Measurements from ENCODE around the gene UBE2F.

Gene UBE2F

GRCh38 chr2:238082827-238083226 is 116.0 kb downstream of the UBE2F start:
- no peak for DNase-seq

DNA sequence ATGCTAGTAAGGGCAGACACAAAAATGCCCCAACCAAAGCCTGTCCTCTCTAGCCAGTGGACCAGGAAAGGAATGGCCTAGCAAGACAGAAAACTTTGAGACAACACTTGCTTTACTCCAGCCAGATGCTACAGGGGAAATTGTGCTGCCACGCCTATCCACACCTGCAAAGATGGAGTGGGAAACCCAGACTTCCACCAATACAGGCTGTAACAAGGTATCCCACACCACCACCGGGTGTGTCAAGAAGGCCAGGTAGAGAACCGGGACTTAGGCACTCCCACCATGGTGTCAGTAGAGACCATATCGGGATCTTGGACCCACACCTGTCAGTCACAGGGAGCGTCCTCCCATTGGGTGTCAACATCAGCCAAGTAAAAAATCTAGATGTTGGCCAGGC is 117.1 kb downstream of the UBE2F start:
- no peak for DNase-seq

DNA sequence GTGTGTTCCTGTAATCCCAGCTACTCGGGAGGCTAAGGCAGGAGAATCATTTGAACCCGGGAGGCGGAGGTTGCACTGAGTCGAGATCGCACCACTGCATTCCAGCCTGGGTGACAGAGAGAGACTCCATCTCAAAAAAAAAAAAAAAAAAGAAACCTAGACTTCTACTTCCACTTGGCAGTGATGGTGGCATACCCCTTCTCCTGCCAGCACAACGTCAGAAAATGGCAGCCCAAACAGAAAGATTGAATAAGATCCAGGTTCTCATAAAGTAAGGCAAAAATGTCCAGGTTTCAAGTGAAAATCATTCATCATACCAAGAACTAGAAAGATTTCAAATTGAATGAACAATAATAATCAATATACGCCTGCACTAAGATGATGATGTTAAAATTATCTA is 117.9 kb downstream of the UBE2F start:
- DNase-seq: no peak

DNA sequence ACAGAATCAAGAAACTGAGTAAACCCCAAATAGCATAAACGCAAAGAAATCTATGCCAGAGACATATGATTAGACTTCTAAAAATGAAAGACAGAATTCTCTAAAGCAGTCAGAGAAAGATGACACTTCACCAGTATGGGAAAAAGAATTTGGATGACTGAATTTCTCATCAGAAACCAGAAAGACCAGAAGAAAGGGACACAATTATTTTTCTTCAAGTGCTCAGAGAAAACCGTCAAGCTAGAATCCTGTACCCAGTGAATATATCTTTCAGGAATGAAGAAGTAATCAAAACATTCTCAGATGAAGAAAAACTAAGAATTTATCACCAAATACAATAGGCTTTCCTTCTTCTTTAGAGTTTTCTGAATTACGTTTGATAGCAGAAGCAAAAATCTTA is 119.1 kb downstream of the UBE2F start:
- no peak for DNase-seq

- no peak for DNase-seq
These were observed 120.4 kb downstream of the UBE2F start for GRCh38 chr2:238087211-238087610.

DNA sequence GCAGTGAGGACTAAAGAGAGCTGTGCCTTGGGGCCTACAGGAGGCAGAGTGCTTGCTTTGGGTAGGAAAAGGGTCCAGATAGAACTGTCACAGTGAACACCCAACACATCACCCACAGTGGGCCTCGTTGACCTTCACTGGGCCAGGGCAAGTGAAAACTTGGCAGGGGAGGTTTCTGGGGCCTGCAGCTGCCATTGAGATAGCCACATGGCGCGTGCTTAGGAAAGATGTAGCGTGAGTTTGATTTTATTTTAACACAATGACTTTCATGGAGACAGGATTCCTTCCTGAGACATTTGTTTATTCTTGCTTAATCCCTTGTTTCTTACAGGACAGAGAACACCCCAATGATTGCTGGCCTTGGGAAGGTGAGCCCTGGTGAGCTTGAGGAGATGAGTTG is 124.1 kb downstream of the UBE2F start:
- no peak for DNase-seq

- no peak for DNase-seq
These were observed 124.7 kb downstream of the UBE2F start for GRCh38 chr2:238091436-238092060.

Measured in NCI-H2107 (cell line).